Activated CD4-positive, alpha-beta T cell treated with anti-CD3 and anti-CD28 coated beads, Interleukin-2, amount 50 U/mL, for 48 hours (primary cell): ENCODE data around the gene BPIFB4.
"Not testable (repeated sequence)": the region's sequence is repeated elsewhere in the genome, so short reads cannot be mapped to it uniquely, and the experiment has no call there.

Experiments used
- DNase-seq, 2 experiments: peaks; one replicate each; pipeline ENCODE4 v3.0.0-alpha.2; 2020

BPIFB4 gene

GRCh38 chr20:33091147-33091546 lies 11.7 kb downstream of the BPIFB4 start:
- DNase-seq, result no peak

- no peak for DNase-seq
These were observed 12.2 kb downstream of the BPIFB4 start for GRCh38 chr20:33091693-33092092.

- DNase-seq, result no peak
These were observed 12.9 kb downstream of the BPIFB4 start for GRCh38 chr20:33092361-33092760.

GRCh38 chr20:33093074-33093473 lies 13.6 kb downstream of the BPIFB4 start:
- DNase-seq, result no peak

- no peak for DNase-seq
These were observed 14.1 kb downstream of the BPIFB4 start for GRCh38 chr20:33093582-33093981.

- DNase-seq, result no peak
These were observed 15.8 kb downstream of the BPIFB4 start for GRCh38 chr20:33095249-33095648.

- DNase-seq, result peak; percentile 34 to 45
These were observed 16.6 kb downstream of the BPIFB4 start for GRCh38 chr20:33095902-33096584.

GRCh38 chr20:33097001-33097400 lies 17.6 kb downstream of the BPIFB4 start:
- DNase-seq, result no peak

GRCh38 chr20:33099843-33100538 lies 20.5 kb downstream of the BPIFB4 start:
- DNase-seq, result no peak

- no peak for DNase-seq
These were observed 24.1 kb downstream of the BPIFB4 start for GRCh38 chr20:33103556-33103955.

GRCh38 chr20:33104336-33104735 lies 24.9 kb downstream of the BPIFB4 start:
- DNase-seq, result no peak

GRCh38 chr20:33105316-33105924 lies 26.0 kb downstream of the BPIFB4 start:
- DNase-seq, result no peak

- not testable (repeated sequence) for DNase-seq
These were observed 26.7 kb downstream of the BPIFB4 start for GRCh38 chr20:33106058-33106620.

GRCh38 chr20:33108661-33109060 lies 29.2 kb downstream of the BPIFB4 start:
- no peak for DNase-seq

- no peak for DNase-seq
These were observed 30.8 kb downstream of the BPIFB4 start for GRCh38 chr20:33110147-33110825.

GRCh38 chr20:33111306-33111705 lies 31.9 kb downstream of the BPIFB4 start:
- DNase-seq, result no peak

GRCh38 chr20:33112547-33113386 lies 33.3 kb downstream of the BPIFB4 start:
- DNase-seq, result no peak

- DNase-seq, result no peak
These were observed 34.0 kb downstream of the BPIFB4 start for GRCh38 chr20:33113387-33113908.

GRCh38 chr20:33115501-33115900 lies 36.1 kb downstream of the BPIFB4 start:
- not testable (repeated sequence) for DNase-seq

- no peak for DNase-seq
These were observed 40.6 kb downstream of the BPIFB4 start for GRCh38 chr20:33119725-33120720.

GRCh38 chr20:33120934-33121333 lies 41.5 kb downstream of the BPIFB4 start:
- no peak for DNase-seq
